ENCODE data around the gene MYBPH. TPM values are rescaled to one million over a fixed set of nuclear protein-coding genes. Genes with fewer than 3 reads are reported as not detected.

MYBPH gene
- total and polyA plus RNA-seq, 10 donors, result 0.09 to 2.7 (median 0.32) TPM; not detected in 3

GRCh38 chr1:203146537-203146936 lies 29.1 kb downstream of the MYBPH start:
- Histone ChIP-seq H3K4me1 (peaks cover 0 to 17% (median 3%) of the 10 kb centered on the region in 6 donors), H3K4me3 (no peak overlapping the region), H3K27me3 (replicated peaks in 1 of 7) (peaks cover 0 to 29% (median 0%) of the 10 kb centered on the region in 7 donors), H3K9me3 (peaks cover 0 to 6% (median 0%) of the 10 kb centered on the region in 8 donors), H3K36me3 (no peaks in the 10 kb centered on the region), H3K27ac (no peak overlapping the region)
- no peak for DNase-seq
- TF ChIP-seq POLR2A (IDR thresholded peaks at IDR 0.05) (no peak), CTCF (IDR thresholded peaks at IDR 0.05 in 8 of 11, conservative IDR thresholded peaks at IDR 0.05 in 3 of 11) (no peak), POLR2AphosphoS5 (IDR thresholded peaks at IDR 0.05) (no peak)
- intact Hi-C loops (cut with DNase I; ENCODE audit: low total_unique reads), result no loop called here
- 80 to 96% (median 92%) methylated on average over 7 of the region's 7 CpGs for WGBS, 5 donors

- no peak overlapping the region for H3K27ac ChIP-seq
- WGBS, 5 donors, result 87 to 96% (median 94%) methylated on average over 2 of the region's 2 CpGs
- peaks cover 0 to 12% (median under 1%) of the 10 kb centered on the region in 6 donors for H3K4me1 ChIP-seq
- TF ChIP-seq CTCF (IDR thresholded peaks at IDR 0.05 in 8 of 11, conservative IDR thresholded peaks at IDR 0.05 in 3 of 11), result no peak
- no peak for TF ChIP-seq POLR2AphosphoS5 (IDR thresholded peaks at IDR 0.05)
- TF ChIP-seq POLR2A (IDR thresholded peaks at IDR 0.05), result no peak
- H3K9me3 ChIP-seq, result peaks cover 0 to 6% (median 0%) of the 10 kb centered on the region in 8 donors
- no peak for DNase-seq
- no peaks in the 10 kb centered on the region for H3K36me3 ChIP-seq
- intact Hi-C loops (cut with DNase I; ENCODE audit: low total_unique reads), result no loop called here
- no peak overlapping the region for H3K4me3 ChIP-seq
- H3K27me3 ChIP-seq (replicated peaks in 1 of 7), result peaks cover 0 to 28% (median 0%) of the 10 kb centered on the region in 7 donors
Observed at GRCh38 chr1:203146042-203146369, 29.6 kb downstream of the MYBPH start.

- Histone ChIP-seq H3K36me3 (no peaks in the 10 kb centered on the region), H3K27ac (no peak overlapping the region), H3K9me3 (peaks cover 0 to 6% (median 0%) of the 10 kb centered on the region in 8 donors), H3K4me3 (no peak overlapping the region), H3K4me1 (peaks cover 0 to 12% (median 0%) of the 10 kb centered on the region in 6 donors), H3K27me3 (replicated peaks in 1 of 7) (peaks cover 0 to 28% (median 0%) of the 10 kb centered on the region in 7 donors)
- DNase-seq, result no peak
- 76 to 87% (median 76%) methylated on average over 13 of the region's 13 CpGs for WGBS, 5 donors
- intact Hi-C loops (cut with DNase I; ENCODE audit: low total_unique reads), result no loop called here
- no peak for TF ChIP-seq CTCF (IDR thresholded peaks at IDR 0.05 in 8 of 11, conservative IDR thresholded peaks at IDR 0.05 in 3 of 11)
- no peak for TF ChIP-seq POLR2AphosphoS5 (IDR thresholded peaks at IDR 0.05)
- TF ChIP-seq POLR2A (IDR thresholded peaks at IDR 0.05), result no peak
Observed at GRCh38 chr1:203145321-203146041, 30.1 kb downstream of the MYBPH start.

- intact Hi-C loops (cut with DNase I; ENCODE audit: low total_unique reads), result no loop called here
- 58 to 85% (median 69%) methylated on average over 6 of the region's 6 CpGs for WGBS, 5 donors
Observed at GRCh38 chr1:203144661-203145060, 31.0 kb downstream of the MYBPH start.

More at GRCh38 chr1:203144661-203145060, 31.0 kb downstream of the MYBPH start:
- Histone ChIP-seq H3K9me3 (peaks cover 0 to 6% (median 0%) of the 10 kb centered on the region in 8 donors), H3K4me3 (no peak overlapping the region), H3K4me1 (peaks cover 0 to 5% (median 0%) of the 10 kb centered on the region in 6 donors), H3K36me3 (no peaks in the 10 kb centered on the region), H3K27me3 (replicated peaks in 1 of 7) (peaks cover 0 to 30% (median 0%) of the 10 kb centered on the region in 7 donors), H3K27ac (no peak overlapping the region)
- TF ChIP-seq POLR2A (IDR thresholded peaks at IDR 0.05) (no peak), CTCF (IDR thresholded peaks at IDR 0.05 in 8 of 11, conservative IDR thresholded peaks at IDR 0.05 in 3 of 11) (no peak), POLR2AphosphoS5 (IDR thresholded peaks at IDR 0.05) (no peak)
- DNase-seq, result no peak
